HG02678 (cell line): Measurements from ENCODE around the gene PSMD14.
"Not testable (repeated sequence)": the region's sequence is repeated elsewhere in the genome, so short reads cannot be mapped to it uniquely, and the experiment has no call there.

Experiments
- ATAC-seq: cut with Tn5 transposase; IDR thresholded peaks from one replicate; pipeline ENCODE4 v1.9.1; 2021; ENCODE audit warnings: mild to moderate bottlenecking, moderate library complexity; ENCODE audit not compliant: unreplicated experiment

PSMD14 gene

GRCh38 chr2:161332371-161332967 is 24.2 kb downstream of the PSMD14 start:
- no peak for ATAC-seq

- ATAC-seq = no peak
These were observed 27.4 kb downstream of the PSMD14 start for GRCh38 chr2:161335626-161336025.

- ATAC-seq = no peak
These were observed 29.0 kb downstream of the PSMD14 start for GRCh38 chr2:161337247-161337646.

DNA sequence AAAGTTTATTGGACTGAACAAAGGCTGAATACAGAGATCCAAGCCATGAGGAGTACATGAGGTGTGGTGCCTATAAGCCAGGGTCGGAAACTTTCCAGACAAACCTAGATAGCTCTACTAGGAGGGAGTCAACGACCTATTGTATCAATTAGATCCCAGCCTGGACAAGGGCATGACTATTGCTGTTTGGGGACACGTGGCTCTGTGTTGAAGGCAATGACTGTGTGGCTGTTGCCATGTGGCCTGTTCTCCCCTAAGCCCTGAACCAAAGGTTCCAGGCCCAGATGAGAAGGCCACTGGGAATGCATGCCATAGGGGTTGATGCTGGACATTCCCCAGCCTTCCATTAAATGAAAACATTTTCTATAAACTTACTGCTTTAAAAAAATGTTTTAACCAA is 31.3 kb downstream of the PSMD14 start:
- ATAC-seq = not testable (repeated sequence)

DNA sequence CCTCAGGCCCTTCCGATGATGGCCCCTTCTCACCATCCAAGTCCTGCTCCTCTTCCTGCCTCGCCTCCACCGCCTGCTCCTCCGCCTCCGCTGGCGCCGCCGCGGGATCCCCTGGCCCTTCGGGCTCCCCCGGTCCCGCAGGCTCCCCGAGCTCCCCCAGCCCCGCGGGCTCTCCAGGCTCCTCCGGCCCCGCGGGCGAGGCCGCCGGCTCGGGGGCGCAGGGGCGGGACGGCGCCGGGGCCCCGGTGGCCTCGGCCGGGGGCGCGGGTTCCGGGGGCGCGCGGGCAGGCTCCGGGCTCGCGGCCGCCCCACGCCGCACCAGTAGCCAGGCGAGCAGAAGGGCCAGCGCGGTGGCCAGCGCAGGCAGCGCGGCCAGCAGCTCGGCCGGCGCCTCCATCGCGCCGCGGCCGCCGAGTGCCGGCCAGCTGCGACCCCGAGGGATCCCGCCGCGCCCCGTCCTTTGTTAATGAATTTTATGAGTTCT is 32.7 kb downstream of the PSMD14 start:
- not testable (repeated sequence) for ATAC-seq

- ATAC-seq = no peak
These were observed 35.0 kb downstream of the PSMD14 start for GRCh38 chr2:161343235-161343634.

GRCh38 chr2:161344692-161345091 is 36.5 kb downstream of the PSMD14 start:
- no peak for ATAC-seq

- no peak for ATAC-seq
These were observed 43.5 kb downstream of the PSMD14 start for GRCh38 chr2:161351678-161352077.

- ATAC-seq = no peak
These were observed 44.5 kb downstream of the PSMD14 start for GRCh38 chr2:161352719-161353118.

- ATAC-seq = no peak
These were observed 45.3 kb downstream of the PSMD14 start for GRCh38 chr2:161353543-161353942.

- no peak for ATAC-seq
These were observed 45.9 kb downstream of the PSMD14 start for GRCh38 chr2:161354106-161354505.

- ATAC-seq = no peak
These were observed 46.9 kb downstream of the PSMD14 start for GRCh38 chr2:161355106-161355505.

DNA sequence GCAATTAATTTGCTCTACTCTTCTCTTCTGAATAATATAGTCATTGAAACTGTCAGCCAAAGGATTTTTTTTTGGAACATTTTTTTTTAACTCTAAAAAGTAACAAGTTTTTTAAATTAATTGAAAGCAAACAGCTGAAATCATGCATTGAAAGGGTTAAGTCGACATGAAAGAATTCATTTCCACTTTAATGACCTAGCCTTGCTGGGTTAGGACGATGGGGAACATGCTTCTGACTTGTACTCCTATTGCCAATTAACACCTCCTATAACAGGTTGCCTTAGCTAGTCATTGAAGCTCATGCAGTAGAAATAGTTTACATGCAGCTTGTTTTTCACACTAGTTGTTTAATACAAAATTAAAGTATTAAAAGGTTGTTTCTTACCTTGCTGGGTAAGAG is 47.8 kb downstream of the PSMD14 start:
- ATAC-seq = no peak

DNA sequence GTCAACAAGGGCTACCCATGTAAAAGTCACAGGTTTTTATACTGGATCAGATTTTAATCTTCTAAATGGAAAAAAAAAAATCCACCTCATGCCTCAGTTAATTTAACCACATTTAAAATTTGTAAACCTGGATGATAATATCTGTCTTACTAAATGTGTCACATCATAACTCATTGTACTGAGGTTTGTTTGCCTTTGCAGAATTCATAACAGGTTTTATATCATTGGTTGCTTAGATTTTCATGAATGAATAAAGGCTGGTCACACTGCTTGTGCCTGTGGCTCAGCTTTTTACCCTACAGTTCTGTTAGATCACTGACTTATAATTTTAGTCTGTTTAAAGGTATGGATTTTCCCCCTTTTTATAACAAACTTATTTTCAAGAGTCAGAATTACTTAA is 48.9 kb downstream of the PSMD14 start:
- ATAC-seq = no peak

- no peak for ATAC-seq
These were observed 50.6 kb downstream of the PSMD14 start for GRCh38 chr2:161358838-161359237.

- ATAC-seq = not testable (repeated sequence)
These were observed 52.0 kb downstream of the PSMD14 start for GRCh38 chr2:161360095-161360654.

DNA sequence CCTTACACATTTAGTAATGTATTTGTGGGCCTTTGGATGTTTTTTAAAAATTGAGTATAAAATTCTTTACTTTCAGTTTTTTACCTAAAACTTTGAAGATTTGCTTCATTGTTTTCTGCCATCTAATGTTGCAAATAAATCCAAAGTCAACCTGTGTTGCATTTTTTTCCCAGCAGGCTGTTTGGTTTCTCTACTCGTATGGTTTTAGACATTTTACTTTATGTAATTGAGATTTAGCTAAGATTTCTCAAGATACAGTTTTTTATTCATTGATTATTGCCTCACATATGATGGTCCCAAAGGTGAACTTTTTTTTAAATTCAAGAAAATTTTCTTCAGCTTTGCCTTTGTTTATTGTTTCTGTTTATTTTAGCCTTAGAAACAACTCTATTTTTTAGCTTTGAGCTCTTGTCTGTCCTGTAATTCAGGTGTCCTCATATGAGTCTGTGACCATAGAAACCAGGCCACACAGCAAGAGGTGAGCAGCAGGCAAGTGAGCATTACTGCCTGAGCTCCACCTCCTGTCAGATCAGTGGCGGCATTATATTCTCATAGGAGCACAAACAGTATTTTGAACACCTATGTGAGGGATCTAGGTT is 54.4 kb downstream of the PSMD14 start:
- no peak for ATAC-seq

GRCh38 chr2:161367675-161368074 is 59.5 kb downstream of the PSMD14 start:
- ATAC-seq = no peak

- ATAC-seq = no peak
These were observed 61.1 kb downstream of the PSMD14 start for GRCh38 chr2:161369311-161369710.

GRCh38 chr2:161370981-161371380 is 62.8 kb downstream of the PSMD14 start:
- ATAC-seq = no peak

DNA sequence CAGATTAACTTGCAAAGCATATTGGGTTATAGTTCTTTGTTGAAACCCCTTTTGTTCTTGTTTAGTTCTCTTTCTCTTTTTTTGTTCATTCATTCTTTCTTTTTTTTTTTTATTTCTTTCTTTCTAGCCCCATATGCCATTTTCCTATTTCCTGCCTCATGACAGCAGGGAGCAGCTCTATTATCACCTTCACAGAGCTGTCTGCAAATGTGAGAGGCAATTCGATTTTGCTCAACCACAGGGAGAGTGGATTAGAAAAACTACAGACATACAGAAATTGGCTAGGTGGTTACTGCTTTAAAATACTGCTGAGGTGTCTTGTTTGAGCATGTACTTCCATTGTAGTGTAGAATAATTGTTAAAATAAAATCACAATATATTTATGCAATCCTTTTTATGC is 63.6 kb downstream of the PSMD14 start:
- ATAC-seq = no peak

- no peak for ATAC-seq
These were observed 65.7 kb downstream of the PSMD14 start for GRCh38 chr2:161373942-161374341.
